Smooth muscle cell (in vitro differentiated cells): ENCODE results near the gene ATG13. TPM values are rescaled to one million over a fixed set of nuclear protein-coding genes. Genes with fewer than 3 reads are reported as not detected.

Source experiments
- DNase-seq: peaks from one replicate; lab custom pipeline; 2025; ENCODE audit not compliant: unreplicated experiment; lab: John Stamatoyannopoulos, UW
- H2AFZ ChIP-seq: fragments of 200-600 bp; sonication (generic); 2 replicates; pipeline ENCODE4 v1.6.0; 2016; ENCODE audit warnings: antibody characterized with exemption, low read depth, mild to moderate bottlenecking
- H3F3A ChIP-seq: fragments of 200-600 bp; sonication (generic); 2 replicates; pipeline ENCODE4 v1.6.0; 2017; ENCODE audit warnings: antibody characterized with exemption, low read depth
- H3K27ac ChIP-seq: fragments of 200-600 bp; sonication (generic); 2 replicates; pipeline ENCODE4 v1.5.1; 2016; ENCODE audit warnings: low read depth, mild to moderate bottlenecking
- H3K27me3 ChIP-seq: fragments of 200-600 bp; sonication (generic); 2 replicates; pipeline ENCODE4 v1.6.1; 2016; ENCODE audit warnings: low read depth, mild to moderate bottlenecking
- H3K36me3 ChIP-seq: fragments of 200-600 bp; sonication (generic); 2 replicates; pipeline ENCODE4 v1.5.1; 2016; ENCODE audit warnings: low read depth
- H3K4me1 ChIP-seq: fragments of 200-600 bp; sonication (generic); 2 replicates; pipeline ENCODE4 v1.5.1; 2016; ENCODE audit warnings: low read depth
- H3K4me2 ChIP-seq: fragments of 200-600 bp; sonication (generic); 2 replicates; pipeline ENCODE4 v1.6.0; 2016; ENCODE audit warnings: mild to moderate bottlenecking
- H3K4me3 ChIP-seq: fragments of 200-600 bp; sonication (generic); 2 replicates; pipeline ENCODE4 v1.5.1; 2016; ENCODE audit warnings: mild to moderate bottlenecking
- H3K79me2 ChIP-seq: fragments of 200-600 bp; sonication (generic); 2 replicates; pipeline ENCODE4 v1.6.0; 2016; ENCODE audit warnings: low read depth, mild to moderate bottlenecking
- H3K9ac ChIP-seq: fragments of 200-600 bp; sonication (generic); 2 replicates; pipeline ENCODE4 v1.6.0; 2016; ENCODE audit warnings: low read depth
- H3K9me3 ChIP-seq: fragments of 200-600 bp; sonication (generic); replicated peaks from 2 replicates; pipeline ENCODE4 v1.5.1; 2016; ENCODE audit warnings: low read depth
- H4K20me1 ChIP-seq: fragments of 200-600 bp; sonication (generic); 2 replicates; pipeline ENCODE4 v1.6.0; 2016; ENCODE audit warnings: low read depth
- CTCF ChIP-seq: fragments of 200-600 bp; sonication (generic); IDR thresholded peaks from 2 replicates; pipeline ENCODE4 v1.5.1; 2017; ENCODE audit warnings: borderline replicate concordance, mild to moderate bottlenecking, antibody characterized with exemption; ENCODE audit not compliant: insufficient read depth, poor library complexity, severe bottlenecking
- WGBS: methylation state at CpG from one replicate; pipeline ENCODE4 v1.1.7; 2016; ENCODE audit warnings: low lambda C conversion rate; 5-methylcytosine and 5-hydroxymethylcytosine counted together
- polyA plus RNA-seq: library from polyadenylated mRNA; unstranded; fragments of >200 nt; fragmentation: Nextera tagmentation; extraction: Ambion mirVana; gene quantifications from 2 replicates; pipeline ENCODE4 v1.2.1, GENCODE V29; 2016
- total RNA-seq: library from RNA; depleted of rRNA; stranded (reverse); fragments of >200 nt; gene quantifications from 2 replicates; pipeline ENCODE4 v1.2.3, GENCODE V29; 2014

Gene ATG13
- total and polyA plus RNA-seq, 2 experiments from 2014 or later = 66.3 to 96.5 TPM

- Histone ChIP-seq H3K9me3 (no peaks in the 10 kb centered on the region), H3K4me1 (peaks cover 16% of the 10 kb centered on the region), H3K27me3 (no peaks in the 10 kb centered on the region), H3F3A (no peaks in the 10 kb centered on the region), H3K4me3 (peak overlapping the region; percentile 86), H3K9ac (peak overlapping the region; percentile 98), H4K20me1 (peaks cover 6% of the 10 kb centered on the region), H3K36me3 (no peaks in the 10 kb centered on the region), H2AFZ (peak overlapping the region; percentile 52), H3K79me2 (peaks cover 40% of the 10 kb centered on the region), H3K27ac (peak overlapping the region; percentile 95), H3K4me2 (peak overlapping the region; percentile 90)
- TF ChIP-seq CTCF = no peak
- no peak for DNase-seq
- 8% methylated on average over 14 of the region's 15 CpGs for WGBS
Observed at GRCh38 chr11:46616551-46617133, 711 bp upstream of the ATG13 start.

- peak overlapping the region; percentile 95 for H3K27ac ChIP-seq
- peak overlapping the region; percentile 98 for H3K9ac ChIP-seq
- H3K36me3 ChIP-seq = no peaks in the 10 kb centered on the region
- peaks cover 12% of the 10 kb centered on the region for H4K20me1 ChIP-seq
- DNase-seq = no peak
- peaks cover 16% of the 10 kb centered on the region for H3K4me1 ChIP-seq
- no peaks in the 10 kb centered on the region for H3K9me3 ChIP-seq
- H3K27me3 ChIP-seq = no peaks in the 10 kb centered on the region
- TF ChIP-seq CTCF = no peak
- H3K4me3 ChIP-seq = peak overlapping the region; percentile 86
- H3F3A ChIP-seq = no peaks in the 10 kb centered on the region
- peak overlapping the region; percentile 52 for H2AFZ ChIP-seq
- WGBS = 10% methylated on average over 9 of the region's 9 CpGs
- peaks cover 50% of the 10 kb centered on the region for H3K79me2 ChIP-seq
- H3K4me2 ChIP-seq = peak overlapping the region; percentile 90
Observed at GRCh38 chr11:46617972-46618314, 590 bp downstream of the ATG13 start.

- Histone ChIP-seq H3K9ac (no peak overlapping the region), H3F3A (no peaks in the 10 kb centered on the region), H3K27me3 (no peaks in the 10 kb centered on the region), H3K27ac (no peak overlapping the region), H3K4me2 (peak overlapping the region; percentile 90), H3K36me3 (no peaks in the 10 kb centered on the region), H3K4me3 (peak overlapping the region; percentile 86), H4K20me1 (peaks cover 20% of the 10 kb centered on the region), H3K79me2 (peaks cover 59% of the 10 kb centered on the region), H2AFZ (no peak overlapping the region), H3K4me1 (peaks cover 16% of the 10 kb centered on the region), H3K9me3 (no peaks in the 10 kb centered on the region)
- 83% methylated on average over 6 of the region's 6 CpGs for WGBS
- DNase-seq = no peak
- no peak for TF ChIP-seq CTCF
Observed at GRCh38 chr11:46618837-46619236, 1.5 kb downstream of the ATG13 start.

- no peak overlapping the region for H3K9ac ChIP-seq
- peaks cover 73% of the 10 kb centered on the region for H3K79me2 ChIP-seq
Observed at GRCh38 chr11:46625406-46625805, 8.1 kb downstream of the ATG13 start.

More at GRCh38 chr11:46625406-46625805, 8.1 kb downstream of the ATG13 start:
- H3K27me3 ChIP-seq = no peaks in the 10 kb centered on the region
- H3K27ac ChIP-seq = no peak overlapping the region
- peaks cover 63% of the 10 kb centered on the region for H4K20me1 ChIP-seq
- no peak overlapping the region for H3K4me2 ChIP-seq
- H3K36me3 ChIP-seq = peaks cover 5% of the 10 kb centered on the region
- TF ChIP-seq CTCF = no peak
- no peaks in the 10 kb centered on the region for H3F3A ChIP-seq
- H3K9me3 ChIP-seq = no peaks in the 10 kb centered on the region
- H3K4me1 ChIP-seq = no peaks in the 10 kb centered on the region
- no peak overlapping the region for H3K4me3 ChIP-seq
- WGBS = 85% methylated on average over 3 of the region's 3 CpGs
- H2AFZ ChIP-seq = no peak overlapping the region
- no peak for DNase-seq
